ENCODE data around the gene UQCR11. TPM values are rescaled to one million over a fixed set of nuclear protein-coding genes. Genes with fewer than 3 reads are reported as not detected.

UQCR11 gene
- total and polyA plus RNA-seq, 8 donors: 60.4 to 232 (median 88.4) TPM

- intact Hi-C loops (cut with DNase I): no loop called here
- ATAC-seq (no peak), DNase-seq (peak in 1 of 4 donors; percentile 68)
- H3K27me3 ChIP-seq: no peaks in the 10 kb centered on the region
- H3K27ac ChIP-seq: no peak overlapping the region
- no peaks in the 10 kb centered on the region for H3K9me3 ChIP-seq
- H3K4me1 ChIP-seq: peaks cover 14 to 29% of the 10 kb centered on the region in 2 donors
- TF ChIP-seq CTCF (IDR thresholded peaks at IDR 0.05): no peak
- H3K36me3 ChIP-seq: peaks cover 0 to 25% of the 10 kb centered on the region in 2 donors
- H3K4me3 ChIP-seq: no peak overlapping the region
Observed at GRCh38 chr19:1608359-1609102, 3.3 kb upstream of the UQCR11 start.

GRCh38 chr19:1606138-1606651 lies 933 bp upstream of the UQCR11 start:
- no peak for TF ChIP-seq CTCF (IDR thresholded peaks at IDR 0.05)
- peaks cover 15 to 50% of the 10 kb centered on the region in 2 donors for H3K4me1 ChIP-seq
- no peak for DNase-seq
- H3K27me3 ChIP-seq: no peaks in the 10 kb centered on the region
- peak overlapping the region; percentile 88 for H3K27ac ChIP-seq
- intact Hi-C loops (cut with DNase I): no loop called here
- H3K9me3 ChIP-seq: no peaks in the 10 kb centered on the region
- peak overlapping the region; percentile 100 for H3K4me3 ChIP-seq
- H3K36me3 ChIP-seq: peaks cover 0 to 12% of the 10 kb centered on the region in 2 donors
- peak; percentile 8 for ATAC-seq

- TF ChIP-seq CTCF (IDR thresholded peaks at IDR 0.05): no peak
- Histone ChIP-seq H3K9me3 (no peaks in the 10 kb centered on the region), H3K27me3 (no peaks in the 10 kb centered on the region), H3K4me3 (no peak overlapping the region), H3K36me3 (peaks cover 0 to 40% of the 10 kb centered on the region in 2 donors), H3K27ac (no peak overlapping the region), H3K4me1 (peaks cover 15 to 47% of the 10 kb centered on the region in 2 donors)
- intact Hi-C loops (cut with DNase I): no loop called here
- ATAC-seq (no peak), DNase-seq (no peak)
Observed at GRCh38 chr19:1602091-1602707, 3.1 kb downstream of the UQCR11 start.

GRCh38 chr19:1601613-1602064 lies 3.6 kb downstream of the UQCR11 start:
- DNase-seq (no peak), ATAC-seq (no peak)
- Histone ChIP-seq H3K4me1 (peaks cover 15 to 46% of the 10 kb centered on the region in 2 donors), H3K27ac (no peak overlapping the region), H3K4me3 (no peak overlapping the region), H3K9me3 (no peaks in the 10 kb centered on the region), H3K36me3 (peaks cover 0 to 46% of the 10 kb centered on the region in 2 donors), H3K27me3 (no peaks in the 10 kb centered on the region)
- TF ChIP-seq CTCF (IDR thresholded peaks at IDR 0.05): no peak
- intact Hi-C loops (cut with DNase I): no loop called here

- Histone ChIP-seq H3K4me3 (no peak overlapping the region), H3K4me1 (peaks cover 10 to 33% of the 10 kb centered on the region in 2 donors), H3K36me3 (peaks cover 0 to 58% of the 10 kb centered on the region in 2 donors), H3K9me3 (no peaks in the 10 kb centered on the region), H3K27ac (no peak overlapping the region), H3K27me3 (no peaks in the 10 kb centered on the region)
- intact Hi-C loops (cut with DNase I): no loop called here
- no peak for ATAC-seq
- no peak for TF ChIP-seq CTCF (IDR thresholded peaks at IDR 0.05)
- peak in 1 of 4 donors; percentile 74 for DNase-seq
Observed at GRCh38 chr19:1599460-1599846, 5.8 kb downstream of the UQCR11 start.
